ENCODE data around the gene SLC38A11. TPM values are rescaled to one million over a fixed set of nuclear protein-coding genes. Genes with fewer than 3 reads are reported as not detected.

The SLC38A11 gene
- total RNA-seq, 4 donors from 2014 or later: 2.4 to 12.0 (median 3.3) TPM; not detected in 1

DNA sequence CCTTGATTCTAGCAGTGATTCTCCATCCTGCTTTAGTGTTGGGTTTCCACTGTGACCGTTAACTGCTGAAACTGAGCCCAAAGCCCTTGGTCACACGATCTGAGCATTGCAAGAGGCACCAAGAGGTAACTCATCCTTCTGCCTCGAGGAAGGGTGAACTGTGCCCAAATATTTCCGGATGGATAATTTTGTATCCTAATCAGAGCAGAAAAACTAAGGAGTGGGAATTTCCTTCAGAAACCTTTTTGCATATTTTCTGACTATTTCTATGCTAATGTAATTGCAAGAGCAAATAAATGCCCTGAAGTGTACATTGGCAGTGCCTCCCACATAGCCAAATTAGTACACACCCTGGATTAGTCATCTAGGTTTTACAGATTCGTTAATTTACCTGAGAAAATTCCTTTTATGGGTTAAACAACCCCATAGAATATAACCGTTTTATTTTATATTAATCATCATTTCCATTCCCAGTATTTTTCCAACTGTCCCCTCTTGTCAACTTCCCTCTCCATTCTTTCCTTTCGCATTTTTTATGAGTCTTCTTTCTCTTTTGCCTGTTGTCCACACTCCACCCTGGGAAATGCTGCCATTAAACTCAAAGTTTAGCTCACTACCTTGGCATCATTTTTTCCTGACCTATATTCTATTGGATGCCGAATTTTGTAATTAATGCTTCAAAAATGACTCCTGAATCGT, 82.0 kb downstream of the SLC38A11 start:
- Histone ChIP-seq H3K9me3 (no peaks in the 10 kb centered on the region), H3K36me3 (no peaks in the 10 kb centered on the region), H3K27me3 (no peaks in the 10 kb centered on the region), H3K4me3 (no peak overlapping the region), H3K4me1 (peaks cover 0 to 4% (median 2%) of the 10 kb centered on the region in 4 donors), H3K27ac (no peak overlapping the region)
- TF ChIP-seq EP300 (IDR thresholded peaks at IDR 0.05; ENCODE audit: low read depth) (no peak), POLR2AphosphoS5 (IDR thresholded peaks at IDR 0.05) (no peak), POLR2A (IDR thresholded peaks at IDR 0.05) (no peak)
- TF ChIP-seq, protein P1, sequence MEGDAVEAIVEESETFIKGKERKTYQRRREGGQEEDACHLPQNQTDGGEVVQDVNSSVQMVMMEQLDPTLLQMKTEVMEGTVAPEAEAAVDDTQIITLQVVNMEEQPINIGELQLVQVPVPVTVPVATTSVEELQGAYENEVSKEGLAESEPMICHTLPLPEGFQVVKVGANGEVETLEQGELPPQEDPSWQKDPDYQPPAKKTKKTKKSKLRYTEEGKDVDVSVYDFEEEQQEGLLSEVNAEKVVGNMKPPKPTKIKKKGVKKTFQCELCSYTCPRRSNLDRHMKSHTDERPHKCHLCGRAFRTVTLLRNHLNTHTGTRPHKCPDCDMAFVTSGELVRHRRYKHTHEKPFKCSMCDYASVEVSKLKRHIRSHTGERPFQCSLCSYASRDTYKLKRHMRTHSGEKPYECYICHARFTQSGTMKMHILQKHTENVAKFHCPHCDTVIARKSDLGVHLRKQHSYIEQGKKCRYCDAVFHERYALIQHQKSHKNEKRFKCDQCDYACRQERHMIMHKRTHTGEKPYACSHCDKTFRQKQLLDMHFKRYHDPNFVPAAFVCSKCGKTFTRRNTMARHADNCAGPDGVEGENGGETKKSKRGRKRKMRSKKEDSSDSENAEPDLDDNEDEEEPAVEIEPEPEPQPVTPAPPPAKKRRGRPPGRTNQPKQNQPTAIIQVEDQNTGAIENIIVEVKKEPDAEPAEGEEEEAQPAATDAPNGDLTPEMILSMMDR (IDR thresholded peaks at IDR 0.05): no peak
- WGBS, 2 donors (ENCODE audit: low coverage in 1 of 2): 62 to 73% methylated on average over 5 to 9 of the region's 9 CpGs
- intact Hi-C loops (cut with DNase I; ENCODE audit: low total_unique reads): no loop called here
- DNase-seq: no peak
- in situ Hi-C loops (cut with MboI; ENCODE audit: low pct_ligation_motif_present in 1 of 4, low pct_unique_long_range_greater_than_20kb in 1 of 4, low sequenced_read_pairs in 3 of 4): no loop called here

DNA sequence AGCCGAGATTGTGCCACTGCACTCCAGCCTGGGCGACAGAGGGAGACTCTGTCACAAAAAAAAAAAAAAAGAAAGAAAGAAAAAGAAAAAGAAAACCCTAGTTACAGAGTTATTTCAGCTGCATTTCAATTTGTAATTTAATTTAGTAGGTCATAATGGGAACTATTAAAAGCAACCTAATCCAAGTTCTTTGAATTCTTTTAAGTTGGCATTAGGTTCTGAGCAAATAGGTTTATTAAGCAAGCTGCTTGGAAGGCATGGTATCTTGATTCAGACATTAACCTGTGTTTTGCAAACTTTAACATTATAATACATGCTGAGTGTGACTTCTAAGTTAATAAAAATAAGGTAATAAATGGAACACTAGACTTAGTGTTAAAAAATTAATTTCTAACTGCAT, 83.9 kb downstream of the SLC38A11 start:
- intact Hi-C loops (cut with DNase I; ENCODE audit: low total_unique reads) (no loop called here), in situ Hi-C loops (cut with MboI; ENCODE audit: low pct_ligation_motif_present in 1 of 4, low pct_unique_long_range_greater_than_20kb in 1 of 4, low sequenced_read_pairs in 3 of 4) (no loop called here)
- Histone ChIP-seq H3K27me3 (no peaks in the 10 kb centered on the region), H3K9me3 (no peaks in the 10 kb centered on the region), H3K36me3 (no peaks in the 10 kb centered on the region), H3K27ac (no peak overlapping the region), H3K4me1 (peaks cover 0 to 4% (median 2%) of the 10 kb centered on the region in 4 donors), H3K4me3 (no peak overlapping the region)
- TF ChIP-seq POLR2AphosphoS5 (IDR thresholded peaks at IDR 0.05): no peak
- TF ChIP-seq POLR2A (IDR thresholded peaks at IDR 0.05): no peak
- no peak for TF ChIP-seq EP300 (IDR thresholded peaks at IDR 0.05; ENCODE audit: low read depth)
- TF ChIP-seq, protein P1 (IDR thresholded peaks at IDR 0.05): no peak
- no peak for DNase-seq
- 92 to 96% methylated on average over 2 of the region's 2 CpGs for WGBS, 2 donors (ENCODE audit: low coverage in 1 of 2)

DNA sequence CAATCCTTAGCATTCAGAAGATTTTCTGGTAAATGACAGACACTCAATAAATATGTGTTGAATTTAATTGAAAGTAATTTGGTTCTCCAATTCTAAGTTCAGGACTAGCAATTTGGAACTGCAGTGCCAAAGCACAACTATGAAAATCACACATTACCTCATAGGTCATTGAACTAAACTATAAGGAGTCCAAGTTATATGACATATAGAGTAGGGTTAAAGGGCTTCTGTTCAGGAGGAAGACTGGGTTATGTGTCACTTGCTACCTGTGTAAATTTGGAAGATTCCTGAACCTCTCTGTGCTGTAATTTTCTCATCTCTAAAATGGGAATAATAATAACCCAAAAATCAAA, 85.9 kb downstream of the SLC38A11 start:
- TF ChIP-seq EP300 (IDR thresholded peaks at IDR 0.05; ENCODE audit: low read depth) (no peak), POLR2A (IDR thresholded peaks at IDR 0.05) (no peak), POLR2AphosphoS5 (IDR thresholded peaks at IDR 0.05) (no peak)
- TF ChIP-seq, protein P1 (IDR thresholded peaks at IDR 0.05): no peak
- no peak for DNase-seq
- intact Hi-C loops (cut with DNase I; ENCODE audit: low total_unique reads): no loop called here
- H3K27me3 ChIP-seq: no peaks in the 10 kb centered on the region
- H3K4me3 ChIP-seq: no peak overlapping the region
- no peak overlapping the region for H3K27ac ChIP-seq
- peaks cover 0 to 4% (median 2%) of the 10 kb centered on the region in 4 donors for H3K4me1 ChIP-seq
- in situ Hi-C loops (cut with MboI; ENCODE audit: low pct_ligation_motif_present in 1 of 4, low pct_unique_long_range_greater_than_20kb in 1 of 4, low sequenced_read_pairs in 3 of 4): no loop called here
- no peaks in the 10 kb centered on the region for H3K9me3 ChIP-seq
- no peaks in the 10 kb centered on the region for H3K36me3 ChIP-seq

DNA sequence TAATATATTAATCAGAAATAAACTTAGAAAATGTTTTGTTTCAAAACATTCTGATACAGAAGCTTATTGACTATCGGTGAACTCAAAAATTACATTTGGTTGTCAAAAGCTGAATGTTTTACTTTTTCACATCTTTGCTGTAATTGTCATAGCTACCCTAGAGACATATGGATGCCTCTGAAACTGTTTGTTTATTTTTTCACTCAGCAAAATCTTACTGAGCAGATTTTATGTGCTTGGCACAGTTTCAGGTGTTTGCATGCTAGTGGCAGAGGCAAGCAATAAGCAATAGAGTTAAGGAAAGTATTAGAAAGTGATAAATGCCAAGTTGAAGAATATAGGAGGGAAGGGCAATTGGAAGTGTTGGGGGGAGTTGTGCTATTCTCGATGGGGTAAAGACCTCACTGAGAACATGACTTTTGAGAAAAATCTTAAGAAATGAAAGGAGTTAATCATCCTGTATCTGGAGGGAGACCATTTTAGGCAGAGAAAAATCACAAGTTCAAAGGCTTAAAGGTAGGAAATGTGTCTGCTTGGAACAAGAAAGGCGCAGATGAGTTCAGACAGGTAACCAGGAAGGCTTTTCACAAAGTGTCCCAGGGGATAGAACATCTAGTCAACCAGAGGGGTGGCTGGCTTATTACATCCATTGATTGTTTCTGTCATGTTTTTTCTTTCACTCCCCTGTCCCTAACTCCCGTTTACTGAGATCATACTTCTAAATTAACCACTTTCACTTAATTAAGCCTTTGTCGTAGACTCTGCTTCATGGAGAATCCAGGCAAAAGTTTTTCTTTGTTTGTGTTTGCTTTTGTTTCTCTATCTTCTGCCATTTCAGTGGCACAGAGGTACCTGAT, 86.5 kb downstream of the SLC38A11 start:
- in situ Hi-C loops (cut with MboI; ENCODE audit: low pct_ligation_motif_present in 1 of 4, low pct_unique_long_range_greater_than_20kb in 1 of 4, low sequenced_read_pairs in 3 of 4): no loop called here
- no peak for DNase-seq
- Histone ChIP-seq H3K4me3 (no peak overlapping the region), H3K27me3 (no peaks in the 10 kb centered on the region), H3K4me1 (peaks cover 0 to 4% (median 2%) of the 10 kb centered on the region in 4 donors), H3K9me3 (no peaks in the 10 kb centered on the region), H3K27ac (no peak overlapping the region), H3K36me3 (no peaks in the 10 kb centered on the region)
- WGBS, 2 donors (ENCODE audit: low coverage in 1 of 2): 76 to 93% methylated on average over 2 to 5 of the region's 5 CpGs
- TF ChIP-seq POLR2AphosphoS5 (IDR thresholded peaks at IDR 0.05): no peak
- TF ChIP-seq, protein P1 (IDR thresholded peaks at IDR 0.05): no peak
- intact Hi-C loops (cut with DNase I; ENCODE audit: low total_unique reads): no loop called here
